Urinary bladder (tissue), 4 donors: ENCODE results near the gene MSL2. TPM values are rescaled to one million over a fixed set of nuclear protein-coding genes. Genes with fewer than 3 reads are reported as not detected.

ENCODE experiments used
- DNase-seq: peaks from one replicate; pipeline ENCODE4 v3.0.0-alpha.2; 2015; ENCODE audit errors: extremely low spot score
- H3K27ac ChIP-seq: one replicate; pipeline ENCODE4 v1.5.1; 2013; ENCODE audit warnings: low read depth, mild to moderate bottlenecking, moderate library complexity
- H3K36me3 ChIP-seq: one replicate; pipeline ENCODE4 v1.6.1; 2013; ENCODE audit warnings: mild to moderate bottlenecking, moderate library complexity; ENCODE audit not compliant: insufficient read depth
- H3K4me1 ChIP-seq: one replicate; pipeline ENCODE4 v1.6.1; 2013; ENCODE audit warnings: mild to moderate bottlenecking, moderate library complexity; ENCODE audit not compliant: insufficient read depth
- H3K4me3 ChIP-seq: one replicate; pipeline ENCODE4 v1.5.1; 2013; ENCODE audit warnings: low read depth, low read length
- WGBS: extraction: QIAGEN DNeasy Blood & Tissue Kit; methylation state at CpG from one replicate; pipeline ENCODE4 v1.1.7; 2013; 5-methylcytosine and 5-hydroxymethylcytosine counted together
- polyA plus RNA-seq: library from polyadenylated mRNA; stranded (reverse); fragments of 200-250 nt; gene quantifications from one replicate; pipeline ENCODE4 v1.2.3, GENCODE V29; 2013
- total RNA-seq: library from RNA; depleted of rRNA; stranded (reverse); fragments of >200 nt; gene quantifications from one replicate; pipeline ENCODE4 v1.2.3, GENCODE V29; 2014
- donor health status: healthy with polysubstance abuse.
- donor health status: healthy.

Gene MSL2
- total and polyA plus RNA-seq, 2 donors: 11.2 to 38.1 TPM

DNA sequence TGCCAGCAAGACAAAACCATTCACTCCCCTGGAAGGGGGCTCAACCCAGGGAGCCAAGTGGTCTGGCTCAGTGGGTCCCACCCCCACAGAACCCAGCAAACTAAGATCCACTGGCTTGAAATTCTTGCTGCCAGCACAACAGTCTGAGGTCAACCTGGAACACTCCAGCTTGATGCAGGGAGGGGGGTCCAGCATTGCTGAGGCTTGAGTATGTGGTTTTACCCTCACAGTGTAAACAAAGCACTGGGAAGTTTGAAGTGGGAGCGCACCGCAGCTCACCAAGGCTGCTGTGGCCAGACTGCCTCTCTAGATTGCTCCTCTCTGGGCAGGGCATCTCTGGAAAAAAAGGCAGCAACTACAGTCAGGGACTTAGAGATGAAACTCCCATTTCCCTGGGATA is 81.7 kb downstream of the MSL2 start:
- no peak overlapping the region for H3K4me3 ChIP-seq

DNA sequence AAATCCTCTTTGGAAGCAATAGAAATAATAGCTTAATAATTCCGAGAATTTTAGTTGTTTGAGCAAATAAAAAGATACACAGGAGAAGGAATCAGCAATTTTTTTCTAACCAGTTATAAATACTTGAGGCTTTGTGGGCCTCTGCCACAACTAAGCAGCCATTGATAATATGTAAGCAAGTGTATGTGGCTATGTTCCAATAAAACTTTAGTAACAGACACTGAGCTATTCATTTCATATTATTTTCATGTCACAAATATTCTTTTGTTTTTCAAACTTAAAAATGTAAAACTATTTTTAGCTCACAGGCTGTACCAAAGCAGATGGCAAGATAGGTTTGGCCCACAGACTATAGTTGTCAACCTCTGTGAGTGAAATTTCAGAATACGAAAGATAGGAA is 85.7 kb downstream of the MSL2 start:
- DNase-seq: no peak
- Histone ChIP-seq H3K27ac (no peak overlapping the region), H3K4me3 (no peak overlapping the region), H3K36me3 (no peaks in the 10 kb centered on the region), H3K4me1 (no peaks in the 10 kb centered on the region)
- WGBS: 93% methylated on average over 2 of the region's 2 CpGs

More for the DNA sequence above, 81.7 kb downstream of the MSL2 start:
- Histone ChIP-seq H3K27ac (no peak overlapping the region), H3K4me1 (no peaks in the 10 kb centered on the region), H3K36me3 (no peaks in the 10 kb centered on the region)
- 99% methylated on average over 2 of the region's 2 CpGs for WGBS
- no peak for DNase-seq

- no peak for DNase-seq
- no peaks in the 10 kb centered on the region for H3K4me1 ChIP-seq
- 93% methylated on average over 1 of the region's 1 CpG for WGBS
- no peak overlapping the region for H3K4me3 ChIP-seq
- no peaks in the 10 kb centered on the region for H3K36me3 ChIP-seq
- H3K27ac ChIP-seq: no peak overlapping the region
Observed at GRCh38 chr3:136109499-136109898, 86.6 kb downstream of the MSL2 start.

- no peaks in the 10 kb centered on the region for H3K4me1 ChIP-seq
- H3K27ac ChIP-seq: no peak overlapping the region
- DNase-seq: no peak
- no peak overlapping the region for H3K4me3 ChIP-seq
- no peaks in the 10 kb centered on the region for H3K36me3 ChIP-seq
- WGBS: 92% methylated on average over 6 of the region's 6 CpGs
Observed at GRCh38 chr3:136106101-136106500, 90.0 kb downstream of the MSL2 start.

DNA sequence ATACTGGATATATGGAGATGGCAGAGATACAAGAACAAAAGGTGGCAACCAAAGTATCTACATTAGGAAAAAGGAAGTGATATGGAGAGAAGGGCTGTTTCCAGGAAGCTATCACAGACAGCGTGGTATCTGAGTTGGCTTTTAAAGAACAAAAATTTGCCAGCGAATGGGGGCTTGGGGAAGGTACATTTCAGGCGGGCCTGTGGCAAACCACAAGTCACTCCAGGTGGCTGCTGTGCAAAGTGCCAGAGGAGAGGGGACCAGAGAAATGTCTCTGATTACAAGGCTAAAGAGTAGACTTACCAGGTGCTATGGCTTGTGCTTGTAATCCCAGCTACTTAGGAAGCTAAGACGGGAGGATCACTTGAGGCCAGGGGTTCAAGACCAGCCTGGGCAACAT is 91.1 kb downstream of the MSL2 start:
- Histone ChIP-seq H3K4me1 (no peaks in the 10 kb centered on the region), H3K27ac (no peak overlapping the region), H3K4me3 (no peak overlapping the region), H3K36me3 (no peaks in the 10 kb centered on the region)
- no peak for DNase-seq
- WGBS: 92% methylated on average over 4 of the region's 4 CpGs

Other genes with a start within 250 kb of the MSL2 start
- gene PPP2R3A, start 230.6 kb downstream of the MSL2 start, total RNA-seq: 28.7 TPM
- 10.5 TPM for gene PPP2R3A, start 230.6 kb downstream of the MSL2 start, polyA plus RNA-seq
- 29.7 TPM for gene PCCB, start 54.0 kb upstream of the MSL2 start, total RNA-seq
- gene PCCB, start 54.0 kb upstream of the MSL2 start, polyA plus RNA-seq: 31.2 TPM